ENCODE data around the gene BZW1. TPM values are rescaled to one million over a fixed set of nuclear protein-coding genes. Genes with fewer than 3 reads are reported as not detected.

BZW1 gene
- polyA plus RNA-seq, 1 donor (not counting 4 experiments of a cell fraction or from before 2014, with no cell fraction given), result 402 TPM

DNA sequence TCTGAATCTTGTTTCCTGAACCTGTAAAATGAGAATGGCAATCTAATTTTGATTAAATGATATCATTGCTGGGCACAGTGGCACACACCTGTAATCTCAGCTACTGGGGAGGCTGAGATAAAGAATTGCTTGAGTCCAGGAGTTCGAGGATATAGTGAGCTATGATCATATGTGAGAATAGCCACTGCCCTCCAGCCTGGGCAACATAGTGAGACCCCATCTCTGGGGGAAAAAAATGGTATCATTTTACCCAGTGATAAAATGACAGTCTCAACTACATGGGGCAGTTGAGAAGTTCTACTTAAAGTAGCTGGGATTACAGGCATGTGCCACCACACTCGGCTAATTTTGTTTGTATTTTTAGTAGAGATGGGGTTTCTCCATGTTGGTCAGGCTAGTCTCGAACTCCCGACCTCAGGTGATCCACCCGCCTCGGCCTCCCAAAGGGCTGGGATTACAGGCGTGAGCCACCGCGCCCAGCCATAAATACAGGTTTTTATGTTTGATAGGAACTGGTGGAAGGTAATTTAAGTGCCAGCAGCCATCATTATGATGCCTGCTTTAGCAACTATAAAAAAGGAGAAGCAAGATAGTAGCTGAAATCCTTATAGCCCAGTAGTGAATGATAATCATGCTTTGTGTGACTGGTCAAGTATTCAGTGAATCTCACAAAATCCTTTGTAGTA is 17.0 kb downstream of the BZW1 start:
- dilution Hi-C loops (cut with MboI; ENCODE audit: extremely low pct_ligation_motif_present, low sequenced_read_pairs), result no loop called here
- H3K79me2 ChIP-seq (ENCODE audit: control insufficient read depth, insufficient read depth, low read length), result no peaks in the 10 kb centered on the region
- H3K4me2 ChIP-seq (ENCODE audit: control insufficient read depth, extremely low read depth, insufficient read depth, low read depth, low read length), result no peak overlapping the region
- no peak overlapping the region for H3K27ac ChIP-seq (ENCODE audit: control insufficient read depth, insufficient read depth, low read length)
- no peaks in the 10 kb centered on the region for H3K9me3 ChIP-seq (ENCODE audit: control insufficient read depth, low read depth, low read length)
- H3K36me3 ChIP-seq (ENCODE audit: control insufficient read depth in 2 of 2, extremely low read depth in 1 of 2, insufficient read depth in 2 of 2, low read length in 2 of 2), result no peaks in the 10 kb centered on the region
- no peak for DNase-seq (ENCODE audit: low read depth, low spot score)
- no peaks in the 10 kb centered on the region for H3K27me3 ChIP-seq (ENCODE audit: control insufficient read depth, extremely low read depth, insufficient read depth, low read length)
- no peak overlapping the region for H2AFZ ChIP-seq (ENCODE audit: control insufficient read depth, low read length)
- no peak overlapping the region for H3K9ac ChIP-seq (ENCODE audit: control insufficient read depth, extremely low read depth, insufficient read depth, low read length)
- H3K4me1 ChIP-seq (ENCODE audit: control insufficient read depth, extremely low read depth, insufficient read depth, low read length), result no peaks in the 10 kb centered on the region
- H3K9me1 ChIP-seq (ENCODE audit: control insufficient read depth, extremely low read depth, insufficient read depth, low read length), result no peaks in the 10 kb centered on the region
- no peak overlapping the region for H3K4me3 ChIP-seq (ENCODE audit: control insufficient read depth in 2 of 3, extremely low read depth in 1 of 3, insufficient read depth in 2 of 3, low read depth in 1 of 3, low read length in 3 of 3)
- H4K20me1 ChIP-seq (ENCODE audit: control insufficient read depth, extremely low read depth, insufficient read depth, low read length), result no peaks in the 10 kb centered on the region
- TF ChIP-seq, protein P1, sequence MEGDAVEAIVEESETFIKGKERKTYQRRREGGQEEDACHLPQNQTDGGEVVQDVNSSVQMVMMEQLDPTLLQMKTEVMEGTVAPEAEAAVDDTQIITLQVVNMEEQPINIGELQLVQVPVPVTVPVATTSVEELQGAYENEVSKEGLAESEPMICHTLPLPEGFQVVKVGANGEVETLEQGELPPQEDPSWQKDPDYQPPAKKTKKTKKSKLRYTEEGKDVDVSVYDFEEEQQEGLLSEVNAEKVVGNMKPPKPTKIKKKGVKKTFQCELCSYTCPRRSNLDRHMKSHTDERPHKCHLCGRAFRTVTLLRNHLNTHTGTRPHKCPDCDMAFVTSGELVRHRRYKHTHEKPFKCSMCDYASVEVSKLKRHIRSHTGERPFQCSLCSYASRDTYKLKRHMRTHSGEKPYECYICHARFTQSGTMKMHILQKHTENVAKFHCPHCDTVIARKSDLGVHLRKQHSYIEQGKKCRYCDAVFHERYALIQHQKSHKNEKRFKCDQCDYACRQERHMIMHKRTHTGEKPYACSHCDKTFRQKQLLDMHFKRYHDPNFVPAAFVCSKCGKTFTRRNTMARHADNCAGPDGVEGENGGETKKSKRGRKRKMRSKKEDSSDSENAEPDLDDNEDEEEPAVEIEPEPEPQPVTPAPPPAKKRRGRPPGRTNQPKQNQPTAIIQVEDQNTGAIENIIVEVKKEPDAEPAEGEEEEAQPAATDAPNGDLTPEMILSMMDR (optimal IDR thresholded peaks at IDR 0.05 in 1 of 3, IDR thresholded peaks at IDR 0.05 in 1 of 3, conservative IDR thresholded peaks at IDR 0.05 in 1 of 3; ENCODE audit: extremely low read depth in 1 of 3, insufficient read depth in 2 of 3, low read length in 3 of 3), result no peak
- TF ChIP-seq EZH2 (IDR thresholded peaks at IDR 0.05; ENCODE audit: low read length), result no peak
- FAIRE-seq, result no peak

DNA sequence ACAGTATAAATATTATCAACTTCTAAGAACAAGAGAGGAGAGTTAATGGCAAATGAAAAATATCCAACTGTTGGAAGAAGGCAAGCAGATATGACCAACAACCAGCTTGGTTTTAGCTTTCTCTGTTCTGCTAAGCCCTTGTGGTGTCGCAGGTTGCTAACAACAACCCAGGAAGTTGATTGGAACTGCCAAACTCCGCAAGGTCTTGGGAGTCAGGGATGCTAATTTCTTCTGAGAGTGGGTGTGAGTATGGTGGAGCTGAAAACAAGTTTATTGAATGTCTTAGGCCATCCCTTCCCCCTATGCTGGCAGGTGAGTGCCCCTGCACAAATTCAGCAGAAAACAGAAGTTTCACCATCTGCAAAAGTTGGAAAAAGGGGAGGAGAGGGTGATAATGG is 17.5 kb downstream of the BZW1 start:
- Histone ChIP-seq H2AFZ (ENCODE audit: control insufficient read depth, low read length) (no peak overlapping the region), H3K9me3 (ENCODE audit: control insufficient read depth, low read depth, low read length) (no peaks in the 10 kb centered on the region), H3K27me3 (ENCODE audit: control insufficient read depth, extremely low read depth, insufficient read depth, low read length) (no peaks in the 10 kb centered on the region), H3K27ac (ENCODE audit: control insufficient read depth, insufficient read depth, low read length) (no peak overlapping the region), H3K9ac (ENCODE audit: control insufficient read depth, extremely low read depth, insufficient read depth, low read length) (no peak overlapping the region), H3K4me1 (ENCODE audit: control insufficient read depth, extremely low read depth, insufficient read depth, low read length) (no peaks in the 10 kb centered on the region), H4K20me1 (ENCODE audit: control insufficient read depth, extremely low read depth, insufficient read depth, low read length) (no peaks in the 10 kb centered on the region), H3K4me3 (ENCODE audit: control insufficient read depth in 2 of 3, extremely low read depth in 1 of 3, insufficient read depth in 2 of 3, low read depth in 1 of 3, low read length in 3 of 3) (no peak overlapping the region), H3K79me2 (ENCODE audit: control insufficient read depth, insufficient read depth, low read length) (no peaks in the 10 kb centered on the region), H3K9me1 (ENCODE audit: control insufficient read depth, extremely low read depth, insufficient read depth, low read length) (no peaks in the 10 kb centered on the region), H3K4me2 (ENCODE audit: control insufficient read depth, extremely low read depth, insufficient read depth, low read depth, low read length) (no peak overlapping the region), H3K36me3 (ENCODE audit: control insufficient read depth in 2 of 2, extremely low read depth in 1 of 2, insufficient read depth in 2 of 2, low read length in 2 of 2) (no peaks in the 10 kb centered on the region)
- dilution Hi-C loops (cut with MboI; ENCODE audit: extremely low pct_ligation_motif_present, low sequenced_read_pairs), result no loop called here
- TF ChIP-seq, protein P1 (optimal IDR thresholded peaks at IDR 0.05 in 1 of 3, IDR thresholded peaks at IDR 0.05 in 1 of 3, conservative IDR thresholded peaks at IDR 0.05 in 1 of 3; ENCODE audit: extremely low read depth in 1 of 3, insufficient read depth in 2 of 3, low read length in 3 of 3), result no peak
- TF ChIP-seq EZH2 (IDR thresholded peaks at IDR 0.05; ENCODE audit: low read length), result no peak
- FAIRE-seq (no peak), DNase-seq (ENCODE audit: low read depth, low spot score) (no peak)
